ENCODE results near the gene PTGIS.
"Not testable (repeated sequence)": the region's sequence is repeated elsewhere in the genome, so short reads cannot be mapped to it uniquely, and the experiment has no call there.

PTGIS gene

GRCh38 chr20:49567421-49568277 is at the start of gene PTGIS:
Gene PTGIS (minus strand): TSS chr20:49568137. CDS start chr20:49568116, 21 bp downstream.
- DNase-seq = no peak

- DNase-seq = not testable (repeated sequence)
Measured at GRCh38 chr20:49617394-49617793, 49.5 kb upstream of the PTGIS start.

GRCh38 chr20:49616154-49617007 is 48.4 kb upstream of the PTGIS start:
- DNase-seq = no peak

- no peak for DNase-seq
Measured at GRCh38 chr20:49615401-49616153, 47.6 kb upstream of the PTGIS start.

- not testable (repeated sequence) for DNase-seq
Measured at GRCh38 chr20:49615051-49615400, 47.1 kb upstream of the PTGIS start.

GRCh38 chr20:49614338-49615050 is 46.6 kb upstream of the PTGIS start:
- no peak for DNase-seq

- DNase-seq = no peak
Measured at GRCh38 chr20:49612127-49612738, 44.3 kb upstream of the PTGIS start.

GRCh38 chr20:49611539-49612126 is 43.7 kb upstream of the PTGIS start:
- DNase-seq = not testable (repeated sequence)

GRCh38 chr20:49610691-49611538 is 43.0 kb upstream of the PTGIS start:
- DNase-seq = peak; percentile 75

- DNase-seq = peak; percentile 73
Measured at GRCh38 chr20:49608752-49609670, 41.1 kb upstream of the PTGIS start.

- no peak for DNase-seq
Measured at GRCh38 chr20:49607568-49607967, 39.6 kb upstream of the PTGIS start.

GRCh38 chr20:49603209-49603627 is 35.3 kb upstream of the PTGIS start:
- no peak for DNase-seq

- no peak for DNase-seq
Measured at GRCh38 chr20:49602345-49603208, 34.6 kb upstream of the PTGIS start.

GRCh38 chr20:49601153-49601924 is 33.4 kb upstream of the PTGIS start:
- DNase-seq = no peak

- no peak for DNase-seq
Measured at GRCh38 chr20:49599746-49600113, 31.8 kb upstream of the PTGIS start.

- DNase-seq = no peak
Measured at GRCh38 chr20:49597825-49598395, 30.0 kb upstream of the PTGIS start.
